AG09309 (cell line): ENCODE measurements around the gene GLTP.
A peak's percentile ranks its signal among the peaks of the same experiment; 100 is the strongest.

ENCODE experiments used
- DNase-seq: peaks from one replicate; pipeline ENCODE4 v3.0.0-alpha.2; 2010; ENCODE audit warnings: low read depth
- H3K4me3 ChIP-seq: 2 replicates; pipeline ENCODE4 v1.5.1; 2011; ENCODE audit warnings: mild to moderate bottlenecking, low read depth, low read length, moderate library complexity; ENCODE audit not compliant: control insufficient read depth
- TF ChIP-seq, protein P1 (sequence below): IDR thresholded peaks from 2 replicates; pipeline ENCODE4 v1.5.1; 2011; ENCODE audit warnings: mild to moderate bottlenecking, low read depth, low read length, inconsistent platforms; ENCODE audit not compliant: insufficient read depth, control insufficient read depth; ENCODE audit errors: missing control alignments

The GLTP gene

DNA sequence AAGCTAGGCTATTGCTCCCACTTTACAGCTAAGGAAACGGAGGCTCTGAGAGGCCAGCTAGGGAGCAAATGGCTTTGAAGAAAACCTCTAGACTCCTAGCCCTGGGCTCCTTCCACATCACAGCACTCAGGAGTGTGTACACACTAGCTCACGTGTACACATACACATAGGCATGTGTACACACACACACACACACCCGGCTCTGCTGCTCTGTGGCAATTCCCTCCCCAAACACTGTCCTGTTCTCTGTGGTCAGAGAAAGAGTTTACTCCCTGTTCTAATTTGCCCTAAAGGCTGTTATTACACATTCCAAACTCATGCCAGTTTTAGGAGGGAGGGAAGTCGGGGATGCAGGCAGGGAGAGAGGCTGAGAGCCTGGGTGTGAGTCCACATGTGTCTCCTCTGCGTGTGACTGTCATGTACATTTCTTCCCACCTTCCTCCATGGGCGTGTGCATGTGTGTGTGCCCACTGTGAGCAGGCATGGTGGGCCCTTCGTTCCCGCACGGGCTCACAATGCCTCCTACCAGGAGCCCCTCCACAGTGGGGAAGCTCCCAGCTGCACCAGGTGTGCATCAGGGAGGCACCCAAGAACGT, 61.3 kb downstream of the GLTP start:
- H3K4me3 ChIP-seq: no peak overlapping the region
- peak; percentile 81 for DNase-seq

DNA sequence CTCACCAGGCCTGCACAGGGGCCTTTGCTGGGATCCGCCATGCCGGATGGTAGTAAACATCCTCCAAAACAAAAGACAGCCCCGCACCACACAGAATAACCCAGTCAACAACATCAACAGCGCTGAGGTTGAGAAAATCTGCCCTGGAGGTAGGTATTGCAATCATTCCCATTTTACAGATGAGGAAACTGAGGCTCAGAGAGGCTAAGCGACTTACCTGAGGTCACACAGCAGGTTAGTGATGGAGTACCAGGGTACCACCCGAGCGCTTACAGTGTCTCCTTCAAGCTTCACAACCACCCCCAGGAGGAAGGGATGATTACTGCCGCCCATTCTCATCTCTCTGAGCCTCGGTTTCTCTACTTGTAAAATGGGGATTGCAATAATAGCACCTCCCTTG, 62.1 kb downstream of the GLTP start:
- DNase-seq: no peak
- no peak overlapping the region for H3K4me3 ChIP-seq
- TF ChIP-seq, protein P1, sequence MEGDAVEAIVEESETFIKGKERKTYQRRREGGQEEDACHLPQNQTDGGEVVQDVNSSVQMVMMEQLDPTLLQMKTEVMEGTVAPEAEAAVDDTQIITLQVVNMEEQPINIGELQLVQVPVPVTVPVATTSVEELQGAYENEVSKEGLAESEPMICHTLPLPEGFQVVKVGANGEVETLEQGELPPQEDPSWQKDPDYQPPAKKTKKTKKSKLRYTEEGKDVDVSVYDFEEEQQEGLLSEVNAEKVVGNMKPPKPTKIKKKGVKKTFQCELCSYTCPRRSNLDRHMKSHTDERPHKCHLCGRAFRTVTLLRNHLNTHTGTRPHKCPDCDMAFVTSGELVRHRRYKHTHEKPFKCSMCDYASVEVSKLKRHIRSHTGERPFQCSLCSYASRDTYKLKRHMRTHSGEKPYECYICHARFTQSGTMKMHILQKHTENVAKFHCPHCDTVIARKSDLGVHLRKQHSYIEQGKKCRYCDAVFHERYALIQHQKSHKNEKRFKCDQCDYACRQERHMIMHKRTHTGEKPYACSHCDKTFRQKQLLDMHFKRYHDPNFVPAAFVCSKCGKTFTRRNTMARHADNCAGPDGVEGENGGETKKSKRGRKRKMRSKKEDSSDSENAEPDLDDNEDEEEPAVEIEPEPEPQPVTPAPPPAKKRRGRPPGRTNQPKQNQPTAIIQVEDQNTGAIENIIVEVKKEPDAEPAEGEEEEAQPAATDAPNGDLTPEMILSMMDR: no peak

More for the DNA sequence above, 61.3 kb downstream of the GLTP start:
- TF ChIP-seq, protein P1: no peak

DNA sequence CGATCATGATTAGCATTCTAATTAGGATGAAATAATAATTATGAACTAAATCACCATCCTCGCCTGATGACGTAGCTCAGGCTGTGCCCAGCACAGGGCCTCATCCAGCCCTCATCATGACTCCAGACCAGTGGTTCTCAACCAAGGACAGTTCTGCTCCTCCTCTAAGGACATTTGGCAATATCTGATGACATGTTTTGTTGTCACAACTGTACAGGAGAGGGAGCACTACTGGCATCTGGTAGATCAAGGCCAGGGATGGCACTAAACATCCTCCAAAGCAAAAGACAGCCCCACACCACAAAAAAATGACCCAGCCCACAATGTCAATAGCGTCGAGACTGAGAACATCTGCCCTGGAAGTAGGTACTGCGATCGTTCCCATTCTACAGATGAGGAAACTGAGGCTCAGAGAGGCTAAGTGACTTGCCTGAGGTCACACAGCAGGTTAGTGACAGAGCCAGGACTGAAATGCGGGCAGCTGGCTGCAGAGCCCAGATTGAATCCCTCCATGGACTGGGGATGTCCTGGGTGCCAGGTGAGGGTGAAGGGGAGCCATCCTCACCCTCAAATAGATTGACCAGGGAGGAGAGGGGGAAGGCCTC, 62.6 kb downstream of the GLTP start:
- H3K4me3 ChIP-seq: no peak overlapping the region
- DNase-seq: no peak
- TF ChIP-seq, protein P1: no peak

DNA sequence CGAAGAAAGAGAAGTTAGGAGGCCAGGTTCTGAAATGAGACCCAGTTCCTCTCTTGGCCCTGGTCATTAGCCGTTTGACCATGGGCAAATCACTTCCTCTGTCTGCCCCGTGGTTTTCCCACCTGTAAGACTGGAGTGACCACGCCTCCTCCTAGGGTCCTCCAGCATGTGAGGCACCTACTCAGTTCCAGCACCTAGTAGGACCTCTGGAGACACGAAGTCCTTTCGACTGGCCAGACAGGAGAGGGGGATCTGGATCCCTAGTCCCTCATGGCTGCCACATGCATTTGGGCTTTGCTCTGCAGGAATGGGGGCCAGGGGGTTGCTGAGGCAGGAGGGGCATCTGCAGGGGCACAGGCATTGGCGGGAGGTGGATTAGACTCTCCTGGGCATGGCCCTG, 63.5 kb downstream of the GLTP start:
- no peak overlapping the region for H3K4me3 ChIP-seq
- TF ChIP-seq, protein P1: no peak
- DNase-seq: no peak

DNA sequence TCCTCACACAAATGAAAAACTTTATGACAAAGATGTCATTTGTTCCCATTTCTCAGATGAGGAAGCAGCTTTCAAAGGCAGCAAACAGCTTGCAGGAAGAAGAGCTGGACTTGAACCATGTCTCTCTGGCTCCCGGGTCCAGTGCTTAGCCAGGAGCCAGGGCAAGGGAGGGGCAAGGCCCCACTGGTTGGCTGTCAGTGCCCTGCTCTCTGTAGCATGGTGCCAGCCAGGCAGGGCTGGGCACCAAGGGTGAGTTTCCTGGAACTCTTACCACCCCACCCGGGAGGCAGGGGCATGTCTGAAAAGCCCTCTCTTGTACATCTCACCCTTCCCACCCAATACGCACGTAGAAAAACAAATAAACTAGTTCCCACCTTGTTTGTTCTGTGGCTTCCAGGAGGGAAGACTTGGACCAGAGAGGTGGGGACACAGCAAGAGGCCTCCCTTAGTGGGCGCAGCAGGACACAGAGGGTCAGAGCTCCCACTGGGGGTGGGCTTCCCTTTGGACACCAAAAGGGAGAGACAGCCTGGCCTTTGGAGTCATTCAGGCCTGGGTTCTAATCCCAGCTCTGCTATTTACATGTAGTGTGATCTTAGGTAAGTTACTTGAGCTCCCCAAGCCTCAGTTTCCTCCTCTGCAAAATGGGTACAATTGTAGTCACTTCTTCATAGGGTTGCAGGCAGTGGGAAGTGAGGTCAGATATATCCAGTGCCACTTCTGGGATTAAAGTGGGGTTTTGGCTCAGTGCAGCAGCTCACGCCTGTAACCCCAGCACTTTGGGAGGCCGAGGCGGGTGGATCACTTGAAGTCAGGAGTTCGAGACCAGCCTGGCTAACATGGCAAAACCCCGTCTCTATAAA, 64.4 kb downstream of the GLTP start:
- TF ChIP-seq, protein P1: no peak

DNA sequence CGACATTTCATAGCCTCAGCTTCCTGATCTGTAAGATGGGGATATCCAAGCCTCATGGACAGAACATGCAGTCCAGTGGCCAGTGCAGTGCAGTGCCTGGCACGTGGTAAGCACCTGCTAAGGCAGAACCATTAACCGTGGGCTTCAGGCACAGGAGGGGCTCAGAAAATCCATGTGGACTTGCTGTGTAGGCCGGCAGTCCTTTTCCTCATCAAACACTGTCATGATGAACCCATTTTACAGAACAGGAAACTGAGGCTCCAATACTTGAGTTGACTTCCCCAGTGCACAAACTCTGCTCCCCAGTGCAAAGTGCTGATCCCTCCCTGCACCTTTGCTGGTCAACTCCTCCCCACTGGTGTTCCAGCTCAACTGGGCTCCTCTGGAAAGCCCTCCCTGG, 65.1 kb downstream of the GLTP start:
- H3K4me3 ChIP-seq: no peak overlapping the region
- no peak for DNase-seq
- TF ChIP-seq, protein P1: no peak

More for the DNA sequence above, 64.4 kb downstream of the GLTP start:
- no peak for DNase-seq
- H3K4me3 ChIP-seq: no peak overlapping the region
